Hepatocyte (in vitro differentiated cells): ENCODE data around the gene ADAMTS12. TPM values are rescaled to one million over a fixed set of nuclear protein-coding genes. Genes with fewer than 3 reads are reported as not detected.

Experiments
- DNase-seq: peaks from one replicate; pipeline ENCODE4 v3.0.0-alpha.2; 2016; ENCODE audit warnings: low spot score
- H2AFZ ChIP-seq: fragments of 200-600 bp; sonication (generic); 2 replicates; pipeline ENCODE4 v1.6.0; 2016; ENCODE audit warnings: antibody characterized with exemption, mild to moderate bottlenecking
- H3K27ac ChIP-seq: fragments of 200-600 bp; sonication (generic); 2 replicates; pipeline ENCODE4 v1.5.1; 2016; ENCODE audit warnings: mild to moderate bottlenecking
- H3K27me3 ChIP-seq: fragments of 200-600 bp; sonication (generic); 2 replicates; pipeline ENCODE4 v1.6.1; 2016
- H3K36me3 ChIP-seq: fragments of 200-600 bp; sonication (generic); replicated peaks from 2 replicates; pipeline ENCODE4 v1.5.1; 2016; ENCODE audit warnings: low read depth; ENCODE audit not compliant: insufficient read depth
- H3K4me1 ChIP-seq: fragments of 200-600 bp; sonication (generic); 2 replicates; pipeline ENCODE4 v1.5.1; 2016; ENCODE audit warnings: mild to moderate bottlenecking, moderate library complexity; ENCODE audit not compliant: insufficient read depth
- H3K4me2 ChIP-seq: fragments of 200-600 bp; sonication (generic); 2 replicates; pipeline ENCODE4 v1.6.0; 2016
- H3K4me3 ChIP-seq: fragments of 200-600 bp; sonication (generic); 2 replicates; pipeline ENCODE4 v1.5.1; 2016; ENCODE audit warnings: mild to moderate bottlenecking
- H3K79me2 ChIP-seq: fragments of 200-600 bp; sonication (generic); 2 replicates; pipeline ENCODE4 v1.6.0; 2017; ENCODE audit warnings: mild to moderate bottlenecking
- H3K9me2 ChIP-seq: fragments of 200-600 bp; sonication (generic); replicated peaks from 2 replicates; pipeline ENCODE4 v1.6.0; 2017; ENCODE audit warnings: mild to moderate bottlenecking; ENCODE audit not compliant: insufficient read depth
- H3K9me3 ChIP-seq: fragments of 200-600 bp; sonication (generic); 2 replicates; pipeline ENCODE4 v1.5.1; 2016; ENCODE audit warnings: low read depth, mild to moderate bottlenecking
- H4K20me1 ChIP-seq: fragments of 200-600 bp; sonication (generic); 2 replicates; pipeline ENCODE4 v1.6.0; 2016; ENCODE audit warnings: mild to moderate bottlenecking; ENCODE audit not compliant: insufficient read depth, poor library complexity, severe bottlenecking
- CTCF ChIP-seq: fragments of 200-600 bp; sonication (generic); IDR thresholded peaks from 2 replicates; pipeline ENCODE4 v1.5.1; 2016; ENCODE audit warnings: antibody characterized with exemption, mild to moderate bottlenecking; ENCODE audit not compliant: poor library complexity
- EZH2 ChIP-seq: fragments of 200-600 bp; sonication (generic); IDR thresholded peaks from 2 replicates; pipeline ENCODE4 v1.6.1; 2016; ENCODE audit warnings: antibody characterized with exemption, mild to moderate bottlenecking, borderline replicate concordance
- EZH2phosphoT487 ChIP-seq: fragments of 200-600 bp; sonication (generic); IDR thresholded peaks from one replicate; pipeline ENCODE4 v1.6.1; 2018; ENCODE audit warnings: antibody characterized with exemption, mild to moderate bottlenecking, low read depth, moderate library complexity; ENCODE audit not compliant: unreplicated experiment, severe bottlenecking
- WGBS: methylation state at CpG from one replicate; pipeline ENCODE4 v1.1.6; 2016; ENCODE audit warnings: low lambda C conversion rate; ENCODE audit errors: missing lambda C conversion rate; 5-methylcytosine and 5-hydroxymethylcytosine counted together
- polyA plus RNA-seq: library from polyadenylated mRNA; unstranded; fragments of >200 nt; fragmentation: Nextera tagmentation; extraction: Ambion mirVana; gene quantifications from 2 replicates; pipeline ENCODE4 v1.2.1, GENCODE V29; 2016
- total RNA-seq: library from RNA; depleted of rRNA; stranded (reverse); fragments of >200 nt; gene quantifications from 2 replicates; pipeline ENCODE4 v1.2.3, GENCODE V29; 2014

The ADAMTS12 gene
- total and polyA plus RNA-seq, 2 experiments from 2014 or later, result 3.2 to 8.9 TPM

GRCh38 chr5:33929925-33930690 is 38.3 kb upstream of the ADAMTS12 start:
- H3K4me2 ChIP-seq, result no peak overlapping the region
- no peaks in the 10 kb centered on the region for H3K9me3 ChIP-seq
- H3K79me2 ChIP-seq, result no peaks in the 10 kb centered on the region
- no peaks in the 10 kb centered on the region for H3K27me3 ChIP-seq
- no peak overlapping the region for H3K27ac ChIP-seq
- DNase-seq, result no peak
- no peaks in the 10 kb centered on the region for H3K36me3 ChIP-seq
- H3K4me1 ChIP-seq, result no peaks in the 10 kb centered on the region
- H4K20me1 ChIP-seq, result no peaks in the 10 kb centered on the region
- no peaks in the 10 kb centered on the region for H3K9me2 ChIP-seq
- H3K4me3 ChIP-seq, result no peak overlapping the region
- no peak overlapping the region for H2AFZ ChIP-seq
- 71% methylated on average over 6 of the region's 6 CpGs for WGBS
- TF ChIP-seq EZH2phosphoT487, result no peak
- TF ChIP-seq EZH2, result no peak
- no peak for TF ChIP-seq CTCF

- Histone ChIP-seq H2AFZ (no peak overlapping the region), H3K79me2 (no peaks in the 10 kb centered on the region), H4K20me1 (no peaks in the 10 kb centered on the region), H3K9me2 (no peaks in the 10 kb centered on the region), H3K27me3 (no peaks in the 10 kb centered on the region), H3K27ac (no peak overlapping the region), H3K4me3 (no peak overlapping the region), H3K9me3 (no peaks in the 10 kb centered on the region), H3K4me1 (no peaks in the 10 kb centered on the region), H3K36me3 (no peaks in the 10 kb centered on the region), H3K4me2 (no peak overlapping the region)
- WGBS, result 78% methylated on average over 2 of the region's 2 CpGs
- TF ChIP-seq EZH2 (no peak), CTCF (no peak), EZH2phosphoT487 (no peak)
- no peak for DNase-seq
These were observed 36.5 kb upstream of the ADAMTS12 start for GRCh38 chr5:33928283-33928682.

- Histone ChIP-seq H4K20me1 (no peaks in the 10 kb centered on the region), H3K4me3 (no peak overlapping the region), H3K4me2 (no peak overlapping the region), H3K9me2 (no peaks in the 10 kb centered on the region), H3K4me1 (no peaks in the 10 kb centered on the region), H3K27ac (no peak overlapping the region), H3K9me3 (no peaks in the 10 kb centered on the region), H3K27me3 (no peaks in the 10 kb centered on the region), H2AFZ (no peak overlapping the region), H3K36me3 (no peaks in the 10 kb centered on the region), H3K79me2 (no peaks in the 10 kb centered on the region)
- WGBS, result 65% methylated on average over 4 of the region's 4 CpGs
- no peak for TF ChIP-seq EZH2phosphoT487
- TF ChIP-seq CTCF, result no peak
- no peak for TF ChIP-seq EZH2
- no peak for DNase-seq
These were observed 35.9 kb upstream of the ADAMTS12 start for GRCh38 chr5:33927685-33928084.
